Measurements from ENCODE around the gene SNX8. TPM values are rescaled to one million over a fixed set of nuclear protein-coding genes. Genes with fewer than 3 reads are reported as not detected.

SNX8 gene
- total and polyA plus RNA-seq, 2 donors (not counting 1 experiment from before 2014, with no cell fraction given), result 64.4 to 126 TPM

- Histone ChIP-seq H3K4me1 (ENCODE audit: control insufficient read depth in 2 of 2, insufficient read depth in 2 of 2, low read length in 2 of 2) (no peaks in the 10 kb centered on the region), H3K4me2 (replicated peaks; ENCODE audit: low read depth, low read length, poor library complexity, severe bottlenecking) (no peak overlapping the region), H3K36me3 (replicated peaks in 1 of 2; ENCODE audit: control extremely low read depth in 1 of 2, control insufficient read depth in 1 of 2, extremely low read depth in 1 of 2, insufficient read depth in 2 of 2, low read length in 1 of 2) (peaks cover 0 to 59% of the 10 kb centered on the region in 2 experiments), H3K4me3 (ENCODE audit: control extremely low read depth in 1 of 5, extremely low read depth in 1 of 5, insufficient read depth in 1 of 5, low read depth in 2 of 5, low read length in 4 of 5) (no peak overlapping the region), H3K27me3 (replicated peaks in 1 of 4; ENCODE audit: control extremely low read depth in 1 of 4, control insufficient read depth in 3 of 4, insufficient read depth in 4 of 4, low read length in 3 of 4) (no peaks in the 10 kb centered on the region), H2AFZ (ENCODE audit: insufficient read depth, low read depth, low read length, poor library complexity, severe bottlenecking) (no peak overlapping the region), H3K79me2 (ENCODE audit: control insufficient read depth, insufficient read depth, low read length) (peaks cover 16% of the 10 kb centered on the region), H3K27ac (ENCODE audit: low read length in 2 of 2) (no peak overlapping the region), H3K9me3 (ENCODE audit: control extremely low read depth in 1 of 3, control insufficient read depth in 2 of 3, insufficient read depth in 1 of 3, low read length in 2 of 3) (peaks cover 0 to 3% (median 0%) of the 10 kb centered on the region in 3 donors), H3K9ac (ENCODE audit: low read length) (no peak overlapping the region), H4K20me1 (ENCODE audit: control insufficient read depth, insufficient read depth, low read length, poor library complexity, severe bottlenecking) (peaks cover 6% of the 10 kb centered on the region)
- CTCF ChIA-PET, result interaction anchor here (0.8 kb wide), 1 partner anchor 14 kb away, joined by 3 read pairs; no protein-coding TSS in a partner anchor
- DNase-seq, result no peak
- Mint-ChIP-seq H3K27ac (no peak overlapping the region), H3K4me1 (no peaks in the 10 kb centered on the region), H3K4me3 (no peak overlapping the region), H3K27me3 (no peaks in the 10 kb centered on the region), H3K9me3 (ENCODE audit: insufficient read depth) (no peaks in the 10 kb centered on the region)
- POLR2A ChIA-PET, result interaction anchor here (0.6 kb wide), 1 partner anchor 9 kb away, joined by 4 read pairs; no protein-coding TSS in a partner anchor
- TF ChIP-seq CTCF (IDR thresholded peaks at IDR 0.05) (no peak), EZH2 (IDR thresholded peaks at IDR 0.05; ENCODE audit: borderline replicate concordance, insufficient read depth, low read depth, low read length, poor library complexity, severe bottlenecking) (no peak)
- WGBS (ENCODE audit: insufficient coverage), result 96% methylated on average over 22 of the region's 27 CpGs
- intact Hi-C loops (cut with micrococcal nuclease), result no loop called here
- no peak for ATAC-seq (ENCODE audit: low read depth)
Observed at GRCh38 chr7:2271273-2272026, 42.8 kb downstream of the SNX8 start.

GRCh38 chr7:2270495-2270894 is 43.7 kb downstream of the SNX8 start:
- WGBS (ENCODE audit: insufficient coverage), result 97% methylated on average over 8 of the region's 8 CpGs
- Histone ChIP-seq H3K4me2 (replicated peaks; ENCODE audit: low read depth, low read length, poor library complexity, severe bottlenecking) (no peak overlapping the region), H3K27ac (ENCODE audit: low read length in 2 of 2) (no peak overlapping the region), H3K36me3 (replicated peaks in 1 of 2; ENCODE audit: control extremely low read depth in 1 of 2, control insufficient read depth in 1 of 2, extremely low read depth in 1 of 2, insufficient read depth in 2 of 2, low read length in 1 of 2) (peaks cover 0 to 57% of the 10 kb centered on the region in 2 experiments), H4K20me1 (ENCODE audit: control insufficient read depth, insufficient read depth, low read length, poor library complexity, severe bottlenecking) (no peaks in the 10 kb centered on the region), H3K9me3 (ENCODE audit: control extremely low read depth in 1 of 3, control insufficient read depth in 2 of 3, insufficient read depth in 1 of 3, low read length in 2 of 3) (peaks cover 0 to 3% (median 0%) of the 10 kb centered on the region in 3 donors), H3K4me1 (ENCODE audit: control insufficient read depth in 2 of 2, insufficient read depth in 2 of 2, low read length in 2 of 2) (no peaks in the 10 kb centered on the region), H3K79me2 (ENCODE audit: control insufficient read depth, insufficient read depth, low read length) (peaks cover 10% of the 10 kb centered on the region), H3K4me3 (ENCODE audit: control extremely low read depth in 1 of 5, extremely low read depth in 1 of 5, insufficient read depth in 1 of 5, low read depth in 2 of 5, low read length in 4 of 5) (no peak overlapping the region), H3K9ac (ENCODE audit: low read length) (no peak overlapping the region), H3K27me3 (replicated peaks in 1 of 4; ENCODE audit: control extremely low read depth in 1 of 4, control insufficient read depth in 3 of 4, insufficient read depth in 4 of 4, low read length in 3 of 4) (no peaks in the 10 kb centered on the region), H2AFZ (ENCODE audit: insufficient read depth, low read depth, low read length, poor library complexity, severe bottlenecking) (no peak overlapping the region)
- Mint-ChIP-seq H3K4me3 (no peak overlapping the region), H3K27ac (no peak overlapping the region), H3K9me3 (ENCODE audit: insufficient read depth) (no peaks in the 10 kb centered on the region), H3K4me1 (no peaks in the 10 kb centered on the region), H3K27me3 (no peaks in the 10 kb centered on the region)
- DNase-seq, result no peak
- ChIA-PET POLR2A (interaction anchor here (0.6 kb wide), 1 partner anchor 10 kb away, joined by 3 read pairs; no protein-coding TSS in a partner anchor), CTCF (no interaction called here)
- TF ChIP-seq EZH2 (IDR thresholded peaks at IDR 0.05; ENCODE audit: borderline replicate concordance, insufficient read depth, low read depth, low read length, poor library complexity, severe bottlenecking) (no peak), CTCF (IDR thresholded peaks at IDR 0.05) (no peak)
- intact Hi-C loops (cut with micrococcal nuclease), result no loop called here
- no peak for ATAC-seq (ENCODE audit: low read depth)

Data from B cell (primary cell).